GDM1 (cell line): ENCODE data around the gene SH3BP5.

Experiments used
- DNase-seq: peaks from one replicate; lab custom pipeline; 2025; lab: John Stamatoyannopoulos, UW

The SH3BP5 gene

GRCh38 chr3:15347063-15347736 is 14.8 kb upstream of the SH3BP5 start:
- no peak for DNase-seq

- no peak for DNase-seq
Measured at GRCh38 chr3:15346516-15346915, 14.1 kb upstream of the SH3BP5 start.

- no peak for DNase-seq
Measured at GRCh38 chr3:15345608-15346137, 13.3 kb upstream of the SH3BP5 start.

GRCh38 chr3:15345066-15345607 is 12.8 kb upstream of the SH3BP5 start:
- DNase-seq: no peak

GRCh38 chr3:15342945-15343344 is 10.6 kb upstream of the SH3BP5 start:
- no peak for DNase-seq

DNA sequence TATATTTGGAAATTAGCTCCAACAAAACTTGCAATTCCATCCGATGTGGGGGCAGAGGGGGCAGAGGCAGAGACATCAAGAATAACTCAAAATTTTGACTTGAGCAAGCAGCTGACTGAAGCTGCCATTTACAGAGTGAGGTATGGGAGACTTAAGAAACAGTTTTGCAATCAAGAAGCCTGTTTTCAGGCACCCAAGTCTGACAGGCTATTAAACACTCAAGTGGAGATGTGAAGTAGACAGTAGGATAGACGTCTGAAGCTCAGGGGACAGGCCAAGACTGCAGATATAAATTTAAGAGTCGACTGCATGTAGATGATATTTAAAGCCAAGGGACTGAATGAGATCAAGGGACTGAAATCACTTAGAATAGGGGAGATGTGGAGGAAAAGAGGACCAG is 9.9 kb upstream of the SH3BP5 start:
- no peak for DNase-seq

GRCh38 chr3:15341030-15341726 is 8.8 kb upstream of the SH3BP5 start:
- DNase-seq: no peak

DNA sequence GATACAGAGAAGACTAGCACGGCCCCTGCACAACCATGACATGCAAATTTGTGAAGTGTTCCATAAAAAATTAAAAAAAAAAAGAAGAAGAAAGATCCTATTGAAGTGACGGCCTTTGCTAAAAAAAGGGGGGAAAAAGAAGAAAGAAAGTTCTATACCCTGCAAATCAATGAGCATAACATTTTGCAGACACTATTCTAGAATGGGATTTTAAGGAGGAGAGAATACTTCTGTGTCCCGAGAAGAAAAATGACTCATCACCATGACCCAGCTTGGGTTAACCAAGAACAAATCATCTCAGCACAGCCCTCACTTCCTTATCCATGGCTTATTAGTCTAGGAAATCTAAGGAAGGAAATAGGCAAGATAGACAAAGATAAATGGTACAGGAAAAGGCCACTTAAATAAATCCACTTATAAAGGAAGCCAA is 7.4 kb upstream of the SH3BP5 start:
- no peak for DNase-seq

DNA sequence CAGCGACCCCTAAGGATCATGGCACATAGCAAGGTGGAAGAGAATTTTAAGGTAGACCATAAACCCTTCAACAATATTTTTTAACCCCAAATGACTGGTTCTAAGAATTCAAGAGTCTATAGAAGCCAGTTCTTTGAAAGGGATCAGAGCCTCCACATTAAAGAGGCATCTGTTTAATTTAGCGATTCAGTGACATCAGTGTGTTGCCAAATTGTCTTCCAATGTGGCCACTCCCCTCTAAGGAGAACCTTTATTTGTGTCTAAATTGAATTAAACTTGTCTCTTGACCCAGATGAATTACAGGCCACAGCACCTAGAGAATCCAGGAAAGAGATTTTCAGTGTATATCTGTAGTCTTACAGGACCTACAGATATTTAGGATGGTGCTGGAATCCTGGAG is 6.6 kb upstream of the SH3BP5 start:
- no peak for DNase-seq

DNA sequence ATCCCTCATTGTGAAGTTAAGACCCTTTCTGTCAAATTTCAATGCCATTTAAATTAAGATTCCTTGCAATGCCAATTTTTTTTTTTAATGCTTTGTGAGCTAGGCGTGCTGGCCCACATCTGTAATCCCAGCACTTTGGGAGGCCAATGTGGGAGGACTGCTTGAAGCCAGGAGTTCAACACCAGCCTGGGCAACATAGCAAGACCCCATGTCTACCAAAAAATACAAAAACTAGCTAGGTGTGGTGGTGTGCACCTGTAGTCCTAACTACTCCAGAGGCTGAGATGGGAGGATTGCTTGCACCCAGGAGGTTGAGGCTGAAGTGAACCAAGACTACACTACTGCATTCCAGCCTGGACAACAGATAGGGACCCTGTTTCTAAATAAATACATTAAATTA is 5.6 kb upstream of the SH3BP5 start:
- no peak for DNase-seq

- DNase-seq: no peak
Measured at GRCh38 chr3:15336057-15336456, 3.7 kb upstream of the SH3BP5 start.

DNA sequence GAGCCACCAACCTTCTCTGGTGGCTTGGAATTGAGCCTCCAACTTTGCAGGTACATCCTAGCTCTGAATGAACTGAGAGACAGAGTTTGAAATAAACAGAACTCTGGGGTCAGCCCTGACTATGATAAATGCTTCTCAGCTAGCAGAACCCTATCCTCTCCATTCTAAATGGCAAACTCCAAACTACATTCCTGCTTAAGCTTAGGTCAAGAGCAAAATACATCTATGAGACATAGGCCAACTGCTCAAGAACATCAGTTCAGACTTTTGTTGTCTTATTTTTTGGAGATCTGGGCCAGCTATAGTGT is 1.5 kb upstream of the SH3BP5 start:
- no peak for DNase-seq

GRCh38 chr3:15333099-15333955 is 941 bp upstream of the SH3BP5 start:
- no peak for DNase-seq

DNA sequence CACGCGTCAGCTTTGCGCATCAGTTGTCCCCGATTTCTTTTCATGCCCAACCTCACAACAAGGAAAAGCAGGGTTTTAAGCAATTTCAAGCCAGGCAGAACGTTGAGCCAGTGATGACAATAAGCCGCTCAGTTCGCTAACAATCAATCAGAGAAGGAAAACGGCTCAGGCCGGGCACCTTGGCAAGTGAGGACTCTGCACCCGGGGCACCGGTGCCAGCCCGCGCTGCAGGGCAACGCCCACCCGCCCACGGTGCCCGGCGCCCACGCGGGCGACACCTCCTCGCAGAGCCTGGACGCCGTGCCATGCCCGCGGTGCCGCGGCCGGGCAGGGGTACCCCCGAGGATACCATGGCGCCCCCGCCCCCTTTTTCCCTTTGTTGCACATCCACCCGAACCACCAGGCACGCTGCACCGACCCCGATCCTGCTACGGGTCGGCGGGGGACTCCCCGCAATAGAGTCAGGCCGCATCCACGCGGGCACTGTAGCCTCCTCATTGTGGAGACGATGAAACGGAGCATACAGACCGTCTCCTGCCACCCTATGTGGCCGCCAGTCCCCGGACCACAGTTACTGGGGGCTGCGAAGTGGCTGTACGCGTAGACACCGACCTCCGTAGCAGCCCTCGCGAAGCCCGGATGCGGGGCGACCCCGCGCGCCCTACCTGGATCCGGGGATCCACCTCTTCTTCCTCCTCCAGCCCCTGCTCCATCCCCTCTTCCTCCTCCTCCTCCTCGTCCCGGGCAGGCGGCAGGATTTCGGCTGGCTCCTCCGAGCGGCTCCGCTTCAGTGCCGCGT is 581 bp downstream of the SH3BP5 start:
- no peak for DNase-seq

DNA sequence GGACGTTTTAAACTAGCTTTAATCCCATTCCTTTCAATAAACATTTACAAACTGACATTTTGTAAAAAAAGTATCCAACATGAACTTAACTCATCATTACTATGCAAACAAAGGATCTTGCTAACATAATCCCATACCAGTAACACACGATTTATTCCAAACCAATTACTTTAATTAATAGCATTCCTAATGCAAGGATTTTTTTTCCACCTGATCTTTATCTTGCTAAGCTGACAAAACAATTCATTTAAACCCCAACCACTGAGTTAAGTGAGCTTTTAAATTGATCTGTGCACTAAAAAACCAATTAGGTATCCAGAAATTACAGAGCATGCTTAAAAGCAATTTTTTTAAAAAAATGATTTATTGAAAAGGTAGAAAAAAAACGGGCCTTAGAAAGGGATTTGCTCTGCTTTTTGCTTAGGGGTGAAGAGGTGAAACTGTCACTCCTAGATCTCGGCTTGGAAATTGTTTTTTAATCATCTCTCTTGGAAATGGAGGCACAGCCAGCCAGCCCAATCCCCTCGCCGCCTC is 1.2 kb downstream of the SH3BP5 start:
- no peak for DNase-seq

- no peak for DNase-seq
Measured at GRCh38 chr3:15330031-15330596, 2.3 kb downstream of the SH3BP5 start.

GRCh38 chr3:15329046-15330005 is 3.1 kb downstream of the SH3BP5 start:
- no peak for DNase-seq

DNA sequence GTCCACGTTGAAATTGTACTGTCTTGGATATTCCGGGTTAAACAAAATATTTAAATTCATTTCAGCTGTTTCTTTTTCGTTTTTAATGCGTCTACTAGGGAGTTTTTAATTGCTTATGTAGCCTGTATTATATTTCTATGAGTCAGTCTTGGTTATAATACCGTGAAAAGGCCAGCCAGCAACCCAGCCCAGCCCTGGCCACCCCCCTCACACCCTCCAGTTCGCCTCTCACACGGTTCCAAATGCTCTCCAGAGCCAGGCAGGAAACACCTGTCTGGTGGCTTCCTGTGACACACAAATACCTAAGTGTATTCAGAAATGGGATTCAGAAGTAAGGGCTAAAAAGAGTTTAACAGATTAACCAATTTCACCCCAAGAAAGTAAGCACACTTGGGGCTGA is 4.4 kb downstream of the SH3BP5 start:
- DNase-seq: peak; percentile 42

DNA sequence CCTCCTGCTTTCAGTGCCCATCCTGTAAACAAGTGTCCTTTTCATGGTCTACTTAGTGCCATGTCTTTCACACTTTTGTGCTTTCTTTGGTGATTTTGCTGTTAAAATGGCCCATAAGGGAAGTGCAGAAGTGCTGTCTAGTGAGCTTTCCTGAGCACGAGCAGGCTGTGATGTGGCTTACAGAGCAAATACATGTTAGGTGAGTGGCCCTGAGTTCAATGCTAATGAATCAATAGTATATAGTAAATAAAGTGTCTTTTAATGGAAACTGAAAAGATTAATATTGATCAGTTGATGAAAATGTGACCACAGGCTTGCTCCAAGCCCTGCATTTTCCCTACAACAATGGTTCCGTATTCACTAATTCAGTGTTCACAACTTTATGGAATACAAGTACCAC is 5.7 kb downstream of the SH3BP5 start:
- no peak for DNase-seq

DNA sequence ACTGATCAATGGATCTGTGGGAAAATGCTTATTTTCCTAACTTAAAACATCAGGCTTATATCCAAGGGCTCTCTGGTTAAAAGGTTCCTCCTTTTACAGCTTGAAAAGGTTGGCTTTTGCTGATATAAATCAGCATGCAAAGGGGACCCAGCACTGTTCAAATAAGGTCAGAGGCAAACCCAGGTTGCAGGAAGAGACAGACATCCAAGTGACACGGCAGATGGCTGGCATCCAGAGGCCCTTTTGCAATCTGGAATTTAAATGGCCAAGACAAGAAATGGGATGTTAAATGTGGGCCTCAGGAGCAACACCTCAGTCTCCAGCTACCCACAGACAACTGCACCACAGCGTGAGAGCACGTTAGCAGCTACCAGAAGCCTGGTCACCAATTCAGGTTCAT is 6.3 kb downstream of the SH3BP5 start:
- no peak for DNase-seq
